ENCODE results near the gene CFAP100. TPM values are rescaled to one million over a fixed set of nuclear protein-coding genes. Genes with fewer than 3 reads are reported as not detected.

The CFAP100 gene
- total RNA-seq, 1 donor: not detected

DNA sequence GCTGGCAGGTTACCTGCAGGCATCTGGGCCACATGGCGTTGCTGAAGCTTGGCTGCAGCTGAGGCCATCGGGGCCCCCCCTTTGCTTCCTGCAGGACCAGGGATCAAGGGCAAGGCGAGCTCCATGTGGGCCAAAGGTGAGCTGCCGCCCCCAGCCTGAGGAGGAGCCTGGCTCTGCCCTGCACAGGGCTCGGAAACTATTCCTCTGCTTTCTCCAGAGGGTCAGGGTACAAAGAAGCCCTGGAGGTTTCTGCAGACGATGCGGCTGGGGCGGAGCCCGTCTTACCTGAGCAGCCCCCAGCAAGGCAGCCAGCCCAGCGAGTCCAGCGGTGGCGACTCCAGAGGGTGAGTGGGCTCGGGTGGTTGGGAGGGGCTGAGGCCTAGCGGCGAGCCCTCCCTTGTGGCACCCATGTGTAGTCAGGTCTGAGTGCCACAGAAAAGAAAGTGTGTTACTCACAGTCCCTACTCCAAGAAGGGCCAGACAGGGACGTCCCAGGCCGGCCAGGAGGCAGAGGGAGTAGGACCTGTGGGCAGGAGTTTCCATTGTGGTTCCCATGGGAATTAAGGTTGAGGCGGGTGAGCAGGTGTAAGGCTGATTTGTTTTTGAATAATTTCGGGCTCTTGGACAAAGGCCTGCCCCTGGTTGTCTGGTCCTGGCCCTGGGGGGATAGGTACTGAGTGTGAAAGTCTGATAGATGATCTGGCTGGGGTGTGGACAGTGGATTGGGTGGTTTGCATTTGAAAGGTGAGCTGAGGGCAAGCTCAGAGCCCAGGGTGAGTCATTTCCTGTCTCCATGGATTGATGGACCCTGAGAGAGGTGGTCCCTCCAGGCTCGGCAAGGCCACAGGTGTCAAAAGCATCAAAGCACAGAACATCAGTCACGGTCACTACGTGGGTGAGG, 25.4 kb downstream of the CFAP100 start:
- DNase-seq (ENCODE audit: low read depth in 2 of 3, low spot score in 2 of 3): no peak

DNA sequence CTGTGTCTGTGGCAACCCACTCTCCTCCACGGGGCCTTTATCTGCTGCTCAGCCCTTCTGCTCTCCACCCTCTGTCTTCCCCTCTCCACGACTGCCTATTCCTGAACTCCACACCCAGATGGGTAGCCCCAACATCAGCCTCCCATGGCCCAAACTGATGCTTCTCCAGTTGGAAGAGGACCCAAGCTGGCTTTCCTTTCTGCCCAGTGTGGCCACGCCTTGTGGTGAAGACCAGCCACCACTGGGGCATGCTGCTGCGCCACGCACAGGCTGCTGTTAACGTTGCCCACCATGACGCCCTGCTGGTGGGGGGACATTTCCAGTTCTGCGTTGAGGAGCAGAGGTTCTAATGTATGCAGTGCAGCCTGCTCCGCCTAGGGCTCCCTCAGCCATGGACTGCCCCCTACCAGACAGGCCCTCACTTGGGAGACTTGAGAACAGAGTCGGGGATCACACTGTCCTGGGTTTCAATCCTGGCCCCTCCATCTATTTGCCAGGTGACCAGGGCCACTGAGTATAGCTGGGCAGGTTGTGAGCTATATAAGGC, 26.9 kb downstream of the CFAP100 start:
- DNase-seq (ENCODE audit: low read depth in 2 of 3, low spot score in 2 of 3): no peak

DNA sequence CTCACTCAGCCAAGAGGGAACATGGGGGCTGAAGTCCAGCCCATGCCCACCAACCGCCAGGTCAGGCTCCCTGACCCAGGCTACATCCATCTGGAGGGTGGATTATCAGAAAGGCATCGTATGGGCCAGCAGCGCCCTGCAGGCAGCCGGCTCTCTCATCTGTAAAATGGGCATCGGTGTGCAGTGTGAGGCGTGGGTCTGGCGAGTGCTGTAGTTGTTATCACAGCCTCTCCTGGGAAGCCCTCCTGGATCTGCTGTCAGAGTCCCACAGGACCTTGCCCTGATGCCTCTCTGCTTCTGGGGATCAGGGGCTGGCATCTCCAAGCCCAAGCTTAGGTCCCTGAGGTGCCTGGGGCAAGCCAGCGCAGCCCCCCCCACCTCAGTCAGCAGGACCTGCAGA, 27.4 kb downstream of the CFAP100 start:
- DNase-seq (ENCODE audit: low read depth in 2 of 3, low spot score in 2 of 3): no peak

DNA sequence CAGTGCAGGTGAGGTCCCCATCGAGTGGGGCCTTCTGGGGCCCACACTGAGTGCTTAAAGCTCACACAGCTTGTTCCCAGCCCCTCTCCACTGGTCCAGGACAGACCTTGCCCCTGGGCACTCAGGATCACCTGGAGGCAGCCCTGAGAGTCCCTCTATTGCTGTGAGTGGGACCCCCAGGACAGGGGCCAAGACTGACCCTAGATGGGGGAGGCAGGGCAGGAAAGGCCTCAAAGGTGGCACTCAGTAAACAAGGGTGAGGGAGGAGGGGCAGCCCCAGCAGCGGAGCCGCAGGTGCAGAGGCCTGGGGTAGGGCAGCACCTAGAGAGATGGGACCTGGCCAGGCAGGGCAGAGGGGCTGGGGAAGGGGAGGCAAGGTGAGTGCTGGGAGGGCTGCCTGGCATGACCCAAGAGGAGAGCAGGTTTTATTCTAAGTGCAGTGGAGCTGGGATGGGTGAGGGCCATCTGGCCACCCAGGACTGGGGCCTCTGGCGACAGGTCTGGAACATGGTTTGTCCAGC, 27.9 kb downstream of the CFAP100 start:
- no peak for DNase-seq (ENCODE audit: low read depth in 2 of 3, low spot score in 2 of 3)

DNA sequence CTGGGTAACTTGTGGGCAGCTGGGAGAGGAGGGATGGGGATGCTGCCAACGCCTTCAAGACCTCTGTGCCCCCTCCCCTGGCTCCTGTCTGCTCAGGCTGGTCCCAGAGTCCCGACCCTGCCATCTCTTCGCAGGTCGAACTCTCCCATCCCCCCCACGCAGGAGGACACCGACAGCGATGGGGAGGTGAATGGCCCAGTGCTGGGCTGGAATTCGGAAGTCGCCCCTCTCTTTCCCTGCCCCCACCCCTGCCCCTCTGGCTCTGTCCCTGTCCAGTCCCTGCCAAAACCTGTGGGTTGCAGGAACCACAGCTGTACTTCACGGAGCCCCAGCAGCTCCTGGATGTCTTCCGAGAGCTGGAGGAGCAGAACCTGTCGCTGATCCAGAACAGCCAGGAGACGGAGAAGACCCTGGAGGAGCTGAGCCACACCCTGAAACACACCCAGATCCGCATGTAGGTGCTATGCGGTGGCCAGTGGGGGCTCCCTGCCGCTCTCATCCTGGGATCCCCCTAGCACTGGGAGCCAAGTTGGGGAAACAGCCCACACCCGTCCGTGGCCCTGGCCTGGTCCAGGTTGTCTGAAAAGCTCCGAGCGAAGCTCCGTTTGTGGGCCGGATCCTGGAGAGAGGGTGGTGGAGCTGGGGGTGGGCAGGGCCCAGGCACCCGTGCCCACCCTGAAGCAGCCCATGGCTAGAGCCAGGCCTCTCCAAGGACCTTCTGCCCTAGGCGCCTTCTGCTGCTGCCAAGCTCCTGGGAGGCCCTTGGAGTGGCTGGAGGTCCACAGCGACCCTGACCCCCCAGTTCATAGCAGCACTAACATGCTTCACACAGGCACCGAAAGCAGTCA, 28.7 kb downstream of the CFAP100 start:
- no peak for DNase-seq (ENCODE audit: low read depth in 2 of 3, low spot score in 2 of 3)

DNA sequence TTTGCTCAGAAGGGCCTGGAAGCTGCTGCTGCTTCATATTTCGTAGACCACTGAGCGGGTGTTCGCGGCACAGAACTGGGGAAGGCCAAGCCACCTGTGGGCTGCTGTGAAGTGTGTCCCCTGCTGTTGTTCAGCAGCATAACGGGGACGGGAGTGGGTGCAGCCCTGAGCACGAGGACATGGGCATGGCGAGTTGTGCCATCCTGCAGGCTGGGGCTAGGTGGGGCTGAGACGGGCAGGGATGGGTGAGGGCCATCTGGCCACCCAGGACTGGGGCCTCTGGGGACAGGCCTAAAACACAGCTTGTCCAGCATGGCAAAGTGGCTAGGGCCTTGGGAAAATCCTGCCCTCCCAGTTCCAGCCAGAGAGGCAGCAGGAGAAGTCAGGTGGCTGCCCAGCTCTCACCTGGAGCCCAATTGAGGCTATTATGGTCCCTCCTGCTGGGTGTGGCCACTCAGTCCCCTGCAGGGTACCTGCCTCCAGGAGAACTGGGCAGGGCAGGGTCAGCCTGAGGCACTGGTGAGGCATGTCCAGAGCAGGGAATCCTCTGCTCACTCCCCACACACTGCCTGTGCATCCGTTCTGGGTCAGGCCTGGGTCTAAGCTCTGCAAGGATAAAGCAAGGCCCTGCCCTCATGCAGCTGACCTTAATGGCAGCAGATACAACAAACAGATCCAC, 29.5 kb downstream of the CFAP100 start:
- DNase-seq (ENCODE audit: low read depth in 2 of 3, low spot score in 2 of 3): no peak

DNA sequence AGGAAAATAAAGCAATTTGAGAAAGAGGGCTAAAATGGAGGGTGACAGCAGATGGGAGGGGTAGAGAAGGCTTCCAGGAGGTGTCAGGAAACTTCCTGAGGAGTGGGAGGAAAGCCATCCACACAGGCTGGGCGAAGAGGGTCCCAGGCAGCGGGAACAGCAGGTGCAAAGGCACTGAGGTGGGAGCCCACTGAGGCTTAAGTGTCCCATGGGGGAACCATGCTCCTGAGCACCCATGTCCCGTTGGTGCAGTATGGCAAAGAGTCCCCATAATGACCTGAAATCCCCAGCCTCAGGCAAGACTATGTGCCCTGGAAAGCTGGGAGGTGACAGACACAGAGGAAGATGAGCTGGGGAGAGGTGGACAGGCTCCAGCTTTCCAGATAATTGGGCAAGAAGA, 30.0 kb downstream of the CFAP100 start:
- DNase-seq (ENCODE audit: low read depth in 2 of 3, low spot score in 2 of 3): no peak

DNA sequence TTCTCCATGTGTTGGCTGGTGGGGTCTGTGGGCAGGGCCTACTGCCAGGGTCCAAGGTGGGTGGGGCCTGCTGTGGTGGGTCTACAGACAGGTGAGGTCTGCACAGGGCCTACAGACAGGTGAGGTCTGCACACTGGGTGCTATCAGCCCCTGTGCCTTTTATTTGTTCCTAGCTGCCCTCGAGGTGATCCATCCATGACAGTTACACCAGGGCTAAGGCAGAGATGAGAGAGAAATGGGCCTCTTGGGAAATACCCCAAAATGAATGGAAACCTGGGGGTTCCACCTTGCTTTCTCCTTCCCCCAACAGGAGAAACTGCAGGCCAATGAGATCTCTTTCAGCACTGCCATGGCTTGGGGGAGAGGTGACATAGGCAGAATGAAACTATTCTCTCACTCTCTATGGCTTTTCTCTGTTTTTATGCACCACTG, 36.4 kb downstream of the CFAP100 start:
- DNase-seq (ENCODE audit: low read depth in 2 of 3, low spot score in 2 of 3): no peak

DNA sequence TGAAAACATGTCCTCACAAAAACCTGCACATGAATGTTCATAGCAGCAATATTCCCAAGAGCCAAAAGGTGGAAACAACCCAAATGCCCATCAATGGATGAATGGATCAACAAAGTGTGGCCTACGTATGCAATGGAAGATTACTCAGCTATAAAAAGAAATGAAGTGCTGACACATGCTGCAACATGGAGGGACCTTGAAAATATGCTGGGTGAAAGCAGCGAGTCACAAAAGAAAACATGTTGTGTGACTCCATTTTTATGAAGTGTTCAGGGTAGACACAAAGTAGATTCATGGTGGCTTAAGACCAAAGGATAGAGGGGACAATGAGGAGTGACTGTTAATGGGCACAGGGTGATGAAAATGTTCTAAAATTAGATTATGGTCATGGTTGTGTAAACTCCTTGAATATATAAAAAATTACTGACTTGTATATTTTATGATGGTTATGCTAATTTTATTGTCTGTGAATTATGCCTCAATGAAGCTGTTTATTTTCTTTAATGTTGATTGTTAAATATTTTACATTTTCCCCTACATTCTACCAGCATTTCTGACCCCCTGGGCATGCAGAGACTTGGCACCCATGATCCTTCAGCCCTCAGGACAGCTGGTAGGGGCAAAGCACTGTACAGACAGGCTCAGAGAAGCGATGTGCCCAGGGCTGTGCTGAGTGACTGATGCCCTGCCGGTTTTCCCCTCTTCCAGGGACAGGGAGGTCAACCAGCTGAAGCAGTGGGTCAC, 37.8 kb downstream of the CFAP100 start:
- no peak for DNase-seq (ENCODE audit: low read depth in 2 of 3, low spot score in 2 of 3)

DNA sequence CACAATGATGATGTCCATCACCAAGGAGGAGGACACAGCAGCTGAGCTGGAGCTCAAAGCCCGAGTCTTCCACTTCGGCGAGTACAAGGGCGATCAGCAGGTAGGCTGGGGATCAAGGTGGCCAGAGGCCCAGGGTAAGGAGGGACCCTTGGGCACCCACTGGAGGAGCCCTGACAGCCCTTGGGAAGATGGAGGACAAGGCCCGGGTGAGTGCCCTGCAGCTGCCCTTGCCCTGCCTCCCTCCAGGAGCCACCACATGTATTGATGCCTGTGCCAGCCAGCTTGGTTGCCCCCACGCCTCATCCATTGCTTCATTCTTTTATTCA, 38.4 kb downstream of the CFAP100 start:
- DNase-seq (ENCODE audit: low read depth in 2 of 3, low spot score in 2 of 3): no peak

DNA sequence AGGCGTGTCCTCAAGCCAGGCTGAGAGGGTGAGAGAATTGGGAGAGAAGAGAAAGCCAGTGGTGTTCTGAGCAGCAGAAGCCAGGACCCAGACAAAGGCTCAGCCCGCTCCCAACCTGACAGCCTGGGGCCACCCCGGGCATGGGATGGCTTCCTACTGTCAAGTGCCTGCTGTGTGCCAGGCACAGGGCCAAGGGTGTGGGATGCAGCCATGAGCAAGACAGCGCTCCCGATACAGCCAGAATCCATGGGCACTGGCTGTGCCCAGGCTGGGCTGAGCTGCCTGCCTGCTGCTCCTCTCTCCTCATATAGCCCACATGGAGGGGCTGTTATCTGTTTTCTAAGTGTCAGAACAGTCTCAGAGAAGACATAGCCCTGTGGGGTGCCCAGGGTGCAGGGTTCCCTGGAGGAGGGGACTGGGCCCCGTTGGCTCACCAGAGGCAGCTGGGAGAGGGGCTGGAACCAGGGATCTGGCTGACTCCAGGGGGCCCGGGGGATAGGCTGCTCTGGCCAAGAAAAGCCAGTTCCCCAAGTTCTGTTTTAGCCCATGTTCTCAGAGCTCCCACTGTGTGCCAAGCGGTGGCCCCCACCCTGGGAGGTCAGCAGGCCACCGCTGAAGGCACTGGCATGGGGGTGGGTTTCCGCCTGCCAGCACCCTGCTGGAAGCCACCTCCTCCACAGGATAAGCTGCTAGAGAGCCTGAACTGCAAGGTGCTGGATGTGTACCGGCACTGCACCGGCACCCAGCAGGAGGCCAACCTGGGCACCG, 39.0 kb downstream of the CFAP100 start:
- DNase-seq (ENCODE audit: low read depth in 2 of 3, low spot score in 2 of 3): no peak

DNA sequence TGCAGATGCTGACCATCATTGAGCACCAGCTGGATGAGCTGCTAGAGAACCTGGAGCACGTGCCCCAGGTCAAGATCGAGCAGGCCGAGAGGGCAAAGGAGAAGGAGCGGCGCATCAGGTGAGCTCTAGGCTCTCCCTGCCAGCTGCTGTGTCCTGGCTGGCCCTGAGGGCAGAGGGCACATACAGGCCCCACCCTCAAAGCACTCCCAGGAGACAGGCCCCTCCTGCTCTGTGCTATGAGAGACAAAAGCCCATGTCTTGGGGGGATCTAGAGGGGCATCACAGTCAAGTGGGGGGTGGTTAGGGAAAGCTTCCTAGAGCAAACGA, 39.5 kb downstream of the CFAP100 start:
- DNase-seq (ENCODE audit: low read depth in 2 of 3, low spot score in 2 of 3): no peak

DNA sequence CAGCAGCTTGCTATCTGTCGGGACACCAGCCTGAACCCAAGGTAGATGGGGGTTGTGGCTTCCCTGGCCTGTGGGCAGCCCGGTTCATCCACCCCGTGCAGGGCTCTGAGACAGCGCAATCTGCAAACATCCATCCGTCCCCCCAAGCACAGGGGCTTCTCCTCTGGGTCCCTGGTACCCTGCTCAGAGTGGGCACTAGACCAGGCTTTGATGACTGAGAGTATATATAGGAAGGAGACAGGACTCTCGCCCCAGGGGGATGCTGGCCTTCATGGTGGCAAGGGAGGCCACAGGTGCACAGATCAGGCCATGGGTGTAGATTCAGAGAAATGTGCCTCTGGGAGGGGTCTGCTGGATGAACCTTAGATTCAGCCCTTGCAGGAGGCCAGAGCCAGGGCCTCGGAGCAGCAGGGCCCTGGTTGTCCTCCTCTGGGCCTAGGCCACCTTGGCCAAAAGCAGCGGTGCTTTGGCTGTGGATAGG, 40.3 kb downstream of the CFAP100 start:
- DNase-seq (ENCODE audit: low read depth in 2 of 3, low spot score in 2 of 3): no peak

DNA sequence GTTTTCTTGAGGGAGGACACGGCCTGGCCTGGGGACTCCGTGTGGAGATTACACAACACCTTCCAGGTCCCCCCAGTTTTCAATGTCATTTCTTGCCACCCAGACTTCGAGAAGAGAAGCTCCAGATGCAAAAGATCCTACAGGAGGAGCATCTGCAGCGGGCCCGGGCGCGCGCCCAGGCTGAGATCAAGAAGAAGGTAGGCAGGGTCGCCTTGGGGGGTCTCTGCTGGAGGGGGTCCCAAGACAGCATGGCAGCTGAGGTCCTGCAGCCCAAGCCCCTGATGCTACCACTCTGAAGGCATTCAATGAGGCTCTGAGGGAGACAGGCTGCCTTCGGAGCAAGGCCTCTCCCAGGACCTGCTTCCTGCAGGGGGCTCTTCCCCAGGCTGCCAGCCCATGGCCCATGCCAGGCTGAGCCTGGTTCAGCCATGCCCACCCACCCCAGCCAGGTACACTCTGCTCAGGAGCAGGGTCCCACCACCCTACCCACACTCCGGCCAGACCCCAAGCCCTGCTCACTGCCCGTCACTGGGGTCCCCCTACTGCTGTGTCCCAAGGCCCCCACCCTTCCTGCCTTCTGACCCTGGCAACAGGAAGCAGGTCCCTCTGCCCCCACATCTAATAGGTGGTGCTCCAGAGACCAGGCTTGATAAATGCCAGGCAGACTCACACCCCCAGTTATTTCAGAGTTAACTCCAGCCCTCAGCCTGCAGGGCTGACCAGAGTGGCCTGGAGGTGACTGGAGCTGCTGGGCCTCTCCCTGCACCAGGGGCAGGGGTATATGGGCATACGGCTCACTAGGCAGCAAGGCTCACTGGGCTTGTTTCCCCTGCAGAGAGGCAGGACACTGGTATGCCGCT, 41.0 kb downstream of the CFAP100 start:
- DNase-seq (ENCODE audit: low read depth in 2 of 3, low spot score in 2 of 3): no peak

DNA sequence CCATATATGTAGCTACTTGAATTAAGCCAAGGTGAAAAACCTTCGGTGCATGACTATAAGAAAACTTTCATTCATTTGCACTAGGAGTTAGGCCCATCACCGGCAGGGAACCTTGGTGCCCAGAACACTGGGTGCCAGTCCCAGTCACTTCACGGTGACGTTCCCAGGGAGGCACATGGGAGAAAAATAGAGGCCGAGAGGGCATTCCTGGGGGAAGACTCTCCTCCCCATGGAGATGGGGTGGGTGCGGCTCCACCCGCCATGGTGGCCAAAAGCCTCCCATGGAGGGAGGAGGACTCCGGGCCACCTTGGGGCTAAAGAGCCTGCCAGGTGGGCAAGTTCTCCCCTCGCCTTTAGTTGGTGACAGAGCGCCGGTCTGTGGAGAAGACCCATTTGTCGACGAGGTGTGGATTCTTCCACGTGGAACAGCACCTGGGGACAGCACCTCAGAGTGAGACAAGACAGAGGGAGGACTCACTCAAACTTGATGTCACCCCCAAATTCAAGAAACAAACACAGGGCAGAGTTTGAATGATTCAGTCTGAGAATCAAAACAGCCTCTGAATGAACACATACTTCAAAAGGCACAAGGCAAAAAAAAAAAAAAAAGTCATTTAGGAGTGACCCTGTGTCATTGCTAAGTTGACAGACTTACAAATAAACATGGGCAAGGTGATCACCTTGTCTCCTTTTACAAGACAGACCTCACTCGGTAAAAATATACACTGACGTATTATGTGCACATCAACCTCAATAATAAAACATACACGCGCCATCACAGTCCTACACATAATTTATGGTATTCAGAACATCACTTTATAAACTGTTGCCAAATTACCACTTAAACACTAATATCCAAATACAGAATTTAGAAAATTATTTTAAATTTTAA, 42.4 kb downstream of the CFAP100 start:
- DNase-seq (ENCODE audit: low read depth in 2 of 3, low spot score in 2 of 3): no peak

DNA sequence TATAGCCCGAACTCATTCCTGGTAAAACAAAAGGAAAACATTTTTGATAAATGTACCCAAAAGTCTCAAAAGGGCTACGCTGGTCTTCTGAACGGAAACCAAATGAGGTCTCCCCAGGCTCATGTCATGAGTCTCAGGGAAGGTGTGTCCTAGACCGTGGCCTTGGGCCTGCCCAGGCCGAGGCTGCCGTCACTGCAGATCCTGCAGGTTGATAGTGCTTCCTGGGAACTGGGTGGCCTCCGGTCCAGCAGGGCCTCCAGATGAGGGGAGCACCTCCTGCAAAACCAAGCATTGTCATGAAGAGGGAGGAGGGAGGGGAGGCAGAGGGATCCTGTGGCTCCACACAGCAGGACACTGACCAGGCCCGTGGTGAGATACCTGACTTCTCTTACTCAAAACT, 43.5 kb downstream of the CFAP100 start:
- DNase-seq (ENCODE audit: low read depth in 2 of 3, low spot score in 2 of 3): no peak

DNA sequence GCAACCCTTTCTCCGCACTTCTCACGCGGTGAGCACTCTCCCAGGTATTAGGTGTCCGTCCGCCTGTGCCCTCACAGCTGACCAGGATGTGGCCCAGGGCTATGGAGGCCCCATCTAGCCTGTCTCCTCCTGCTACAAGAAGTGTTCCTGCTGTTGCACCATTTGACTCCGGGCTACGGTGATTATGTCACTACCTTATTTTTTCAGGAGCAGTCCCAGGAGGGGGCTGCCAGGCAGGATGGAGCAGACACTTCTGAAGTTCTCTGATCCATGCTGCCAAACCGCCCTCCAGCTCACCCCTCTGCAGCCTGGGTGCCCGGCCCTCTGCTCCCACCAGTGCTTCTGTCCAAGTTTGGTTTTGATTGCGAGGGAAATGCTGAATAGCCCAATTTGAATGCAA, 44.0 kb downstream of the CFAP100 start:
- no peak for DNase-seq (ENCODE audit: low read depth in 2 of 3, low spot score in 2 of 3)
